ENCODE measurements around the gene ACCSL. TPM values are rescaled to one million over a fixed set of nuclear protein-coding genes. Genes with fewer than 3 reads are reported as not detected.
A peak's percentile ranks its signal among the peaks of the same experiment; 100 is the strongest.

Gene ACCSL
- polyA plus RNA-seq, 4 donors, result 0.03 TPM; not detected in 3

- Histone ChIP-seq H3K4me1 (ENCODE audit: control insufficient read depth in 3 of 3, insufficient read depth in 2 of 3, low read depth in 1 of 3, low read length in 2 of 3) (peaks cover 0 to 5% (median 0%) of the 10 kb centered on the region in 3 donors), H3K4me3 (ENCODE audit: low read depth in 1 of 3, low read length in 3 of 3) (no peak overlapping the region), H3K27ac (ENCODE audit: low read depth in 1 of 3, low read length in 2 of 3) (no peak overlapping the region), H3K27me3 (ENCODE audit: control insufficient read depth in 3 of 3, insufficient read depth in 3 of 3, low read length in 3 of 3) (no peaks in the 10 kb centered on the region), H3K9me3 (ENCODE audit: control insufficient read depth in 2 of 2, insufficient read depth in 1 of 2, low read depth in 1 of 2, low read length in 1 of 2) (no peaks in the 10 kb centered on the region), H3K36me3 (ENCODE audit: control insufficient read depth in 3 of 3, insufficient read depth in 2 of 3, low read depth in 1 of 3, low read length in 3 of 3) (no peaks in the 10 kb centered on the region)
- DNase-seq (no peak), FAIRE-seq (no peak)
- WGBS, 3 donors, result 54 to 82% (median 81%) methylated on average over 1 of the region's 1 CpG
Observed at GRCh38 chr11:44005956-44006355, 41.8 kb upstream of the ACCSL start.

DNA sequence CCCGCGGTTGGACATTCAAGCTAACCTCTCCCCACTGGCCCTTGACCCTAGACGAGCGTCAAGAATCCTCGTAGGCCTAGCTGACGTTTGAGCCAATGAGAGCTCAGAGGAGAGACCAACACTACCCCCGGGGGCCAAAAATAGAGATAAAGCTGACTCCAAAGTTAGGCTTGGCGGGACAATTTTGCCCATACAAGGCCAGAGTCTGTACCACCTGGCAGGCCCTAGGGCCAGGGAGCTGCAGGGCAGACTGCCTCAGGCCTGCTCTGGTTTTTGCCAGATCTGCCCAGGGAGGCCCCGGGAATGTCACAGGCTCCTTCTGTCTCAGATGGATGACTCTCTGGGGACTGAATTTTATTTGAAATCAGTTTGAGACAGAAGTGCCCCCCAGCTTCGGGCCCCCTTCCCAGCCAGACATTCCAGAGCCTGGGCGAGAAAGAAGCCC, 40.8 kb upstream of the ACCSL start:
- H3K9me3 ChIP-seq (ENCODE audit: control insufficient read depth in 2 of 2, insufficient read depth in 1 of 2, low read depth in 1 of 2, low read length in 1 of 2), result no peaks in the 10 kb centered on the region
- H3K4me1 ChIP-seq (ENCODE audit: control insufficient read depth in 3 of 3, insufficient read depth in 2 of 3, low read depth in 1 of 3, low read length in 2 of 3), result peaks cover 0 to 5% (median 0%) of the 10 kb centered on the region in 3 donors
- 75 to 87% (median 82%) methylated on average over 11 of the region's 11 CpGs for WGBS, 3 donors
- H3K36me3 ChIP-seq (ENCODE audit: control insufficient read depth in 3 of 3, insufficient read depth in 2 of 3, low read depth in 1 of 3, low read length in 3 of 3), result no peaks in the 10 kb centered on the region
- H3K27me3 ChIP-seq (ENCODE audit: control insufficient read depth in 3 of 3, insufficient read depth in 3 of 3, low read length in 3 of 3), result no peaks in the 10 kb centered on the region
- no peak for DNase-seq
- no peak overlapping the region for H3K4me3 ChIP-seq (ENCODE audit: low read depth in 1 of 3, low read length in 3 of 3)
- no peak overlapping the region for H3K27ac ChIP-seq (ENCODE audit: low read depth in 1 of 3, low read length in 2 of 3)
- no peak for FAIRE-seq

DNA sequence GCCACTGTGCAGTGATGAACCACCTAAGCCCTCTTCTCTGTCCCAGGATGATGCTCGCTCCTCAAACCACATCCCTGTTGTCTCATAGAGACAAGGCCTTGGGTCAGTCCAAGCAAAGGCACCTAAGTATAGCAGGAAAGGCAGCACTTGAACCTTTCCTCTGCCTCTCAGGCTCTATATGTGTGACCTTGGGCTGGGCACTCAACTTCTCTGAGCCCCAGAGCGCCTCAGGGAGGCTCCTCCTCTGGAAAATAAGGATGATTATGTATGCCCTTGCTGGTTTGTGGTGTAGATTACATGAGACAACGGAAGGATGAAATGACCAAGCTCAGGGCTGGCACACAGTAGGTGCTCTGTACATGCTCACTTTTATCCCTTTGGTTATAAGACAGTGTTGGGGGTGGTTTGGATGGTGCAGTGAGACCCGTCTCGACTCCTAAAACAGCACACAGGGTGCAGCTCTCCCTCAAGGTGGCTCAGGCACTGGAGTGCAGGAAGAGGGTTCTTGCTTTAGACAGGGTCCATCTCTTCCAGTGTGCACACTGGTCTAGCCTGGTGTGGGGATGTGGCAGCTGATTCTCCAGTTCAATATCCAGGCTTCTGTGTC, 40.2 kb upstream of the ACCSL start:
- DNase-seq (no peak), FAIRE-seq (no peak)
- no peak overlapping the region for H3K27ac ChIP-seq (ENCODE audit: low read depth in 1 of 3, low read length in 2 of 3)
- H3K36me3 ChIP-seq (ENCODE audit: control insufficient read depth in 3 of 3, insufficient read depth in 2 of 3, low read depth in 1 of 3, low read length in 3 of 3), result no peaks in the 10 kb centered on the region
- H3K9me3 ChIP-seq (ENCODE audit: control insufficient read depth in 2 of 2, insufficient read depth in 1 of 2, low read depth in 1 of 2, low read length in 1 of 2), result no peaks in the 10 kb centered on the region
- no peak overlapping the region for H3K4me3 ChIP-seq (ENCODE audit: low read depth in 1 of 3, low read length in 3 of 3)
- peaks cover 0 to 5% (median 0%) of the 10 kb centered on the region in 3 donors for H3K4me1 ChIP-seq (ENCODE audit: control insufficient read depth in 3 of 3, insufficient read depth in 2 of 3, low read depth in 1 of 3, low read length in 2 of 3)
- H3K27me3 ChIP-seq (ENCODE audit: control insufficient read depth in 3 of 3, insufficient read depth in 3 of 3, low read length in 3 of 3), result no peaks in the 10 kb centered on the region
- 85 to 95% (median 91%) methylated on average over 5 of the region's 5 CpGs for WGBS, 3 donors

DNA sequence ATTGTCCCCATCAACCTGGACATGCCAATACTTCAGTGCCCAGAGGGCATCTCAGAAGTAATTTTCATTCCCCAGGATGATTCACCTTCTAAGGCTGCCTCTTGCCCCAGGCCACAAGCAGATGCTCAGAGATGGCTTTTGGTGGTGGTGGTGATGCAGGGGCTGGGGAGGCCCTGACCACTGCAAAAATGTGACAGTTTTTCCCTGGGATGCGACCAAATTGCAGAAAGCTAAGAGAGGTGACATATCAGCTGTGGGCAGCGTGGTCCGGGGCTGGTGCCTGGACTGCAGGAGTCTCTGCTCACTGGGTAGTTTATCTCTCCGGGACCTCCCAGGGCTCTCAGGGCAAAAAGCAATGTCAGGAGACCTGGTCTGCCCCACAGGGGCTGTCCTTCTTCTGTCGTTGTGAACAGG, 39.7 kb upstream of the ACCSL start:
- H3K9me3 ChIP-seq (ENCODE audit: control insufficient read depth in 2 of 2, insufficient read depth in 1 of 2, low read depth in 1 of 2, low read length in 1 of 2), result no peaks in the 10 kb centered on the region
- H3K4me3 ChIP-seq (ENCODE audit: low read depth in 1 of 3, low read length in 3 of 3), result no peak overlapping the region
- FAIRE-seq (no peak), DNase-seq (no peak)
- no peaks in the 10 kb centered on the region for H3K36me3 ChIP-seq (ENCODE audit: control insufficient read depth in 3 of 3, insufficient read depth in 2 of 3, low read depth in 1 of 3, low read length in 3 of 3)
- peaks cover 0 to 5% (median 0%) of the 10 kb centered on the region in 3 donors for H3K4me1 ChIP-seq (ENCODE audit: control insufficient read depth in 3 of 3, insufficient read depth in 2 of 3, low read depth in 1 of 3, low read length in 2 of 3)
- H3K27me3 ChIP-seq (ENCODE audit: control insufficient read depth in 3 of 3, insufficient read depth in 3 of 3, low read length in 3 of 3), result no peaks in the 10 kb centered on the region
- H3K27ac ChIP-seq (ENCODE audit: low read depth in 1 of 3, low read length in 2 of 3), result no peak overlapping the region
- WGBS, 3 donors, result 76 to 85% (median 84%) methylated on average over 5 of the region's 5 CpGs

GRCh38 chr11:44008698-44009097, 39.1 kb upstream of the ACCSL start:
- Histone ChIP-seq H3K27me3 (ENCODE audit: control insufficient read depth in 3 of 3, insufficient read depth in 3 of 3, low read length in 3 of 3) (no peaks in the 10 kb centered on the region), H3K36me3 (ENCODE audit: control insufficient read depth in 3 of 3, insufficient read depth in 2 of 3, low read depth in 1 of 3, low read length in 3 of 3) (no peaks in the 10 kb centered on the region), H3K4me3 (ENCODE audit: low read depth in 1 of 3, low read length in 3 of 3) (no peak overlapping the region), H3K9me3 (ENCODE audit: control insufficient read depth in 2 of 2, insufficient read depth in 1 of 2, low read depth in 1 of 2, low read length in 1 of 2) (no peaks in the 10 kb centered on the region), H3K4me1 (ENCODE audit: control insufficient read depth in 3 of 3, insufficient read depth in 2 of 3, low read depth in 1 of 3, low read length in 2 of 3) (peaks cover 0 to 5% (median 0%) of the 10 kb centered on the region in 3 donors), H3K27ac (ENCODE audit: low read depth in 1 of 3, low read length in 2 of 3) (no peak overlapping the region)
- FAIRE-seq, result no peak
- DNase-seq, result no peak
- 86 to 94% (median 89%) methylated on average over 3 of the region's 3 CpGs for WGBS, 3 donors

- H3K27ac ChIP-seq (ENCODE audit: low read depth in 1 of 3, low read length in 2 of 3), result peak overlapping the region in 1 of 3 donors; percentile 79
- FAIRE-seq, result no peak
- 72 to 74% (median 73%) methylated on average over 4 of the region's 4 CpGs for WGBS, 3 donors
Observed at GRCh38 chr11:44010789-44011251, 37.0 kb upstream of the ACCSL start.

GRCh38 chr11:44011797-44012196, 36.0 kb upstream of the ACCSL start:
- H3K4me3 ChIP-seq (ENCODE audit: low read depth in 1 of 3, low read length in 3 of 3), result no peak overlapping the region
- H3K36me3 ChIP-seq (ENCODE audit: control insufficient read depth in 3 of 3, insufficient read depth in 2 of 3, low read depth in 1 of 3, low read length in 3 of 3), result no peaks in the 10 kb centered on the region
- 72 to 81% (median 77%) methylated on average over 1 of the region's 1 CpG for WGBS, 3 donors
- no peaks in the 10 kb centered on the region for H3K9me3 ChIP-seq (ENCODE audit: control insufficient read depth in 2 of 2, insufficient read depth in 1 of 2, low read depth in 1 of 2, low read length in 1 of 2)
- peaks cover 0 to 4% (median 0%) of the 10 kb centered on the region in 3 donors for H3K27me3 ChIP-seq (ENCODE audit: control insufficient read depth in 3 of 3, insufficient read depth in 3 of 3, low read length in 3 of 3)
- peaks cover 0 to 4% (median 0%) of the 10 kb centered on the region in 3 donors for H3K4me1 ChIP-seq (ENCODE audit: control insufficient read depth in 3 of 3, insufficient read depth in 2 of 3, low read depth in 1 of 3, low read length in 2 of 3)
- FAIRE-seq (no peak), DNase-seq (no peak)
- H3K27ac ChIP-seq (ENCODE audit: low read depth in 1 of 3, low read length in 2 of 3), result no peak overlapping the region

More at GRCh38 chr11:44010789-44011251, 37.0 kb upstream of the ACCSL start:
- Histone ChIP-seq H3K9me3 (ENCODE audit: control insufficient read depth in 2 of 2, insufficient read depth in 1 of 2, low read depth in 1 of 2, low read length in 1 of 2) (no peaks in the 10 kb centered on the region), H3K4me3 (ENCODE audit: low read depth in 1 of 3, low read length in 3 of 3) (no peak overlapping the region), H3K27me3 (ENCODE audit: control insufficient read depth in 3 of 3, insufficient read depth in 3 of 3, low read length in 3 of 3) (peaks cover 0 to 4% (median 0%) of the 10 kb centered on the region in 3 donors), H3K36me3 (ENCODE audit: control insufficient read depth in 3 of 3, insufficient read depth in 2 of 3, low read depth in 1 of 3, low read length in 3 of 3) (no peaks in the 10 kb centered on the region), H3K4me1 (ENCODE audit: control insufficient read depth in 3 of 3, insufficient read depth in 2 of 3, low read depth in 1 of 3, low read length in 2 of 3) (peaks cover 0 to 5% (median 0%) of the 10 kb centered on the region in 3 donors)
- no peak for DNase-seq

DNA sequence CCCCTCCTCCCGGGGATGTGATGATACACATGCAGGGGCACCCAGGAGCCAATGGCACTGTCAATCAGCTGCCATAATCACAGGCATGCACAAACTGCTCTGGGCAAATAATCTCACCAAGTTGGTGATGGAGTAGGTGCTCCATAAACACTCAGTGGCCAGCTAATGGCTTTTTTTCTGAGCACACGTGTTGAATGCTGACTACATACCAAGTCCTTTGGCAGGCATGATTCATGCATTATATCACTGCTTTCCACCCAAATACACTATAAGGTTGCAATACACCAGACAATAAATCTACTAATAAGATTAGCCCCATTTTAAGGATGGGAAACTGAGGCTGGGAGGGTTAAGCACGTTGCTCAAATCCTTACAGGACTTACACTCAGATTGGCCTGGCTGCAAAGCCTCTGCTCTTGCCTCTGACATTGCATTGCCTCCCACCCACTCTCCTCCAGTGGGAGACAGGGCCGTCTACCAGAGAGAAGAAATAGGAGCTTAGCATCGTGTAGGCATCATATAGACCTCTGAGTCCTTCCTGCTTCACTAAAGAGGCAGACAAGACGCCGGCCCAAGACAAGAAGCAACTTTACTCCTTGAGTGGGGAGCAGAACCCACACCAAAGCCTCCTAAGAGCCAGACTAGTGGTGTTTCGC, 32.7 kb upstream of the ACCSL start:
- DNase-seq (no peak), FAIRE-seq (no peak)
- no peak overlapping the region for H3K27ac ChIP-seq (ENCODE audit: low read depth in 1 of 3, low read length in 2 of 3)
- no peaks in the 10 kb centered on the region for H3K36me3 ChIP-seq (ENCODE audit: control insufficient read depth in 3 of 3, insufficient read depth in 2 of 3, low read depth in 1 of 3, low read length in 3 of 3)
- 66 to 83% (median 71%) methylated on average over 8 of the region's 8 CpGs for WGBS, 3 donors
- H3K27me3 ChIP-seq (ENCODE audit: control insufficient read depth in 3 of 3, insufficient read depth in 3 of 3, low read length in 3 of 3), result peaks cover 0 to 4% (median 0%) of the 10 kb centered on the region in 3 donors
- H3K9me3 ChIP-seq (ENCODE audit: control insufficient read depth in 2 of 2, insufficient read depth in 1 of 2, low read depth in 1 of 2, low read length in 1 of 2), result no peaks in the 10 kb centered on the region
- H3K4me1 ChIP-seq (ENCODE audit: control insufficient read depth in 3 of 3, insufficient read depth in 2 of 3, low read depth in 1 of 3, low read length in 2 of 3), result no peaks in the 10 kb centered on the region
- no peak overlapping the region for H3K4me3 ChIP-seq (ENCODE audit: low read depth in 1 of 3, low read length in 3 of 3)

All from small intestine (tissue), 7 donors.